A549 (cell line): ENCODE data around the gene MED26.

ENCODE experiments used
- CTCF ChIP-seq: fragments of >200 bp; sonication (Bioruptor Twin); formaldehyde crosslinking; IDR thresholded peaks from 3 replicates; pipeline ENCODE4 v1.5.1; 2016
- ELK1 ChIP-seq: fragments of 150-350 bp; IDR thresholded peaks from 2 replicates; pipeline ENCODE4 v1.6.1; 2014; ENCODE audit warnings: low read depth, mild to moderate bottlenecking, low read length
- ESRRA ChIP-seq: fragments of 150-350 bp; IDR thresholded peaks from 2 replicates; pipeline ENCODE4 v1.6.1; 2014; ENCODE audit warnings: mild to moderate bottlenecking, low read length, borderline replicate concordance
- POLR2A ChIP-seq: IDR thresholded peaks from 2 replicates; pipeline ENCODE4 v1.6.1; 2012; ENCODE audit warnings: mild to moderate bottlenecking, low read length
- RAD21 ChIP-seq, 2 experiments: fragments of >200 bp in 1 of 2; sonication (Bioruptor Twin) in 1 of 2; formaldehyde crosslinking in 1 of 2; IDR thresholded peaks in 1 of 2; conservative IDR thresholded peaks in 1 of 2; 2 replicates in 1 of 2; 3 replicates in 1 of 2; pipeline ENCODE4 v1.6.1; 2012 to 2018; ENCODE audit warnings: inconsistent platforms in 1 of 2
- RNF2 ChIP-seq: fragments of 200-600 bp; sonication (generic); IDR thresholded peaks from 2 replicates; pipeline ENCODE4 v1.6.1; 2016; ENCODE audit warnings: low read depth, mild to moderate bottlenecking, antibody characterized with exemption, moderate library complexity, borderline replicate concordance

GRCh38 chr19:16559780-16560276 lies 68.2 kb downstream of the MED26 start:
- TF ChIP-seq POLR2A = no peak
- no peak for TF ChIP-seq RNF2
- TF ChIP-seq CTCF = no peak
- TF ChIP-seq ELK1 = no peak
- TF ChIP-seq ESRRA = no peak
- no peak for TF ChIP-seq RAD21 (conservative IDR thresholded peaks at IDR 0.05 in 1 of 2, IDR thresholded peaks at IDR 0.05 in 1 of 2)
